ENCODE measurements around the gene CARNS1. TPM values are rescaled to one million over a fixed set of nuclear protein-coding genes. Genes with fewer than 3 reads are reported as not detected.
A peak's percentile ranks its signal among the peaks of the same experiment; 100 is the strongest.

CARNS1 gene
- total and polyA plus RNA-seq, 2 of the 8 experiments (the other 6 are each of a cell fraction or from before 2014, with no cell fraction given): 0.82 to 1.1 TPM

DNA sequence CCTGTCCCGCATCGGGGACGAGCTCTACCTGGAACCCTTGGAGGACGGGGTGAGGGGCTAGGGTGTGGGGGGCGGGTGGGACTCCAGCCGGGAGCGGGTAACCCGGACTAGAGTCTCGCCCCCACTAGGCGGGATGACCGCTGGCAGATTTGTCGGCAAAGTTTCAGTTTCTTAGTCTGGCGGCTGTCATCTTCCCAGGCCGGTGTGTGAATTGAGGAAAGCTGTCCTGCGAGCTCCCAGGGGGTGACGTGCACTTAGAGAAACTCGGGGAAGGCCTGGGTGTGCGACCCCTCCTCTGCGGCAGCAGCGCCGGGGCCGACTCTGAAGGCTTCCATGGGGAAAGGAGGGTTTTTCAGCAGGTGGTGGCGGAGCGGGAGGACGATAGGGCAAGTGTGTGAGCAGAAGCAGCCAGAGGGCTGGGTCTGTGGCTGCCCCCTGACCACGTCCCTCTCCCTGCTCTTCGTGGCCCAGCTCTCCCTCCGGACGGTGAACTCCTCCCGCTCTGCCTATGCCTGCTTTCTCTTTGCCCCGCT, 23.2 kb upstream of the CARNS1 start:
- DNase-seq (ENCODE audit: low read depth in 1 of 2, low spot score in 2 of 2) (no peak), FAIRE-seq (no peak)
- Histone ChIP-seq H3K4me2 (ENCODE audit: insufficient read depth in 1 of 2, low read depth in 2 of 2, low read length in 2 of 2) (peak overlapping the region; percentile 65 to 86), H3K4me3 (ENCODE audit: extremely low read depth in 1 of 4, insufficient read depth in 2 of 4, low read depth in 3 of 4, low read length in 4 of 4) (peak overlapping the region; percentile 63 to 88 (median 69)), H3K4me1 (replicated peaks in 1 of 4; ENCODE audit: control insufficient read depth in 3 of 4, insufficient read depth in 4 of 4, low read length in 3 of 4) (peaks cover 0 to 12% (median 7%) of the 10 kb centered on the region in 4 experiments; a peak in 4 of 7 replicates), H2BK15ac (ENCODE audit: low read length) (no peak overlapping the region; the same call in 1 of the 2 replicates), H3K9ac (replicated peaks in 1 of 4; ENCODE audit: extremely low read depth in 1 of 4, low read depth in 3 of 4, low read length in 3 of 4) (peak overlapping the region; percentile 67 to 84 (median 70)), H3K27me3 (replicated peaks in 1 of 4; ENCODE audit: control insufficient read depth in 3 of 4, extremely low read depth in 1 of 4, insufficient read depth in 3 of 4, low read length in 3 of 4) (no peaks in the 10 kb centered on the region), H3K23ac (ENCODE audit: insufficient read length) (no peak overlapping the region), H2AK5ac (ENCODE audit: low read depth, low read length) (no peak overlapping the region), H2BK20ac (ENCODE audit: low read length) (no peak overlapping the region), H3K9me3 (ENCODE audit: insufficient read depth in 2 of 2, low read depth in 1 of 2, low read length in 1 of 2) (no peaks in the 10 kb centered on the region), H3K79me2 (ENCODE audit: control insufficient read depth in 1 of 2, insufficient read depth in 2 of 2, low read length in 2 of 2) (no peaks in the 10 kb centered on the region), H2AFZ (ENCODE audit: low read length) (no peak overlapping the region), H3K4ac (replicated peaks; ENCODE audit: insufficient read length, low read depth, low read length) (no peak overlapping the region), H2BK120ac (replicated peaks; ENCODE audit: low read depth, low read length) (no peak overlapping the region), H3K36me3 (ENCODE audit: control insufficient read depth in 2 of 4, insufficient read depth in 4 of 4, low read length in 3 of 4) (peaks cover 0 to 5% (median under 1%) of the 10 kb centered on the region in 4 experiments; a peak in 4 of 8 replicates), H3K18ac (ENCODE audit: extremely low read depth, low read length) (no peak overlapping the region), H3K56ac (replicated peaks; ENCODE audit: insufficient read length, low read depth, low read length) (peak overlapping the region; percentile 72), H4K8ac (ENCODE audit: extremely low read depth, insufficient read depth, low read length) (peak overlapping the region; percentile 89), H3K27ac (ENCODE audit: low read depth, low read length) (no peak overlapping the region), H3K14ac (ENCODE audit: insufficient read length) (no peak overlapping the region), H3K79me1 (ENCODE audit: low read depth, low read length) (0 out of 2 replicates have a peak, but pooled peaks cover 2% of the 10 kb centered on the region), H4K91ac (replicated peaks; ENCODE audit: insufficient read length, low read length) (no peak overlapping the region), H3K23me2 (ENCODE audit: low read depth, low read length) (peaks cover 13% of the 10 kb centered on the region), H4K20me1 (replicated peaks in 1 of 2; ENCODE audit: control insufficient read depth in 1 of 2, insufficient read depth in 2 of 2, low read length in 2 of 2) (peaks cover 0 to 5% of the 10 kb centered on the region in 2 experiments), H2BK12ac (ENCODE audit: low read depth, low read length) (0 out of 2 replicates have a peak overlapping the region, but pooled peaks have one; percentile 27), H4K5ac (ENCODE audit: insufficient read length, low read depth, low read length) (no peak overlapping the region), H2BK5ac (ENCODE audit: low read depth, low read length) (no peak overlapping the region)
- ChIA-PET CTCF (ENCODE audit: partially characterized antibody) (interaction anchor here (1.0 to 34.8 kb wide), 10 partner anchors 9 to 188 kb away, joined by 3 to 1305 read pairs (median 4); partner anchors contain the start of genes AIP, CLCF1, POLD4 and PPP1CA), POLR2A (ENCODE audit: partially characterized antibody) (interaction anchor here (0.7 to 3.3 kb wide), 18 partner anchors 9 to 83 kb away, joined by 3 to 31 read pairs (median 4); partner anchors contain the start of genes POLD4, PPP1CA and TBC1D10C)
- WGBS, 2 experiments (ENCODE audit: extremely low coverage in 1 of 2, insufficient coverage in 1 of 2, insufficient read length in 1 of 2, insufficient replicate concordance in 2 of 2, low coverage in 1 of 2, low lambda C conversion rate in 2 of 2, missing lambda C conversion rate in 1 of 2): 35% methylated on average over 21 of the region's 31 CpGs; no CpG with 5 or more reads in 1 of the 2 experiments
- no peak for TF ChIP-seq CHD2 (IDR thresholded peaks at IDR 0.05; ENCODE audit: low read length)
- TF ChIP-seq CREB1 (IDR thresholded peaks at IDR 0.05): no peak
- no peak for TF ChIP-seq TCF12 (IDR thresholded peaks at IDR 0.05; ENCODE audit: low read depth, low read length)
- TF ChIP-seq TAF1 (IDR thresholded peaks at IDR 0.05; ENCODE audit: low read depth, low read length): no peak
